ENCODE measurements around the gene NUMA1. TPM values are rescaled to one million over a fixed set of nuclear protein-coding genes. Genes with fewer than 3 reads are reported as not detected.

NUMA1 gene
- total RNA-seq, 1 donor from 2014 or later: 130 TPM

GRCh38 chr11:72102946-72103753 is 22.8 kb upstream of the NUMA1 start, which contains the start of gene LAMTOR1:
Gene LAMTOR1 (minus strand): TSS chr11:72103297. CDS start chr11:72103224, 73 bp downstream.
- H3K27ac ChIP-seq: peak within 1 kb of the TSS; percentile 68
- peak within 1 kb of the TSS; percentile 91 for H3K4me3 ChIP-seq
- peaks cover 4% of the 10 kb centered on the region for H3K36me3 Mint-ChIP-seq
- peaks cover 26% of the 10 kb centered on the region for H3K4me1 Mint-ChIP-seq
- peaks cover 14% of the 10 kb centered on the region for H3K27me3 Mint-ChIP-seq (ENCODE audit: insufficient read depth, low read depth)
- peak within 1 kb of the TSS; percentile 78 for H3K27ac Mint-ChIP-seq
- DNase-seq (ENCODE audit: low spot score): peak; percentile 99
- peaks cover 39% of the 10 kb centered on the region for H3K79me2 ChIP-seq (ENCODE audit: low read depth)
- H3K9me3 Mint-ChIP-seq: no peaks in the 10 kb centered on the region
- TF ChIP-seq, protein P1, sequence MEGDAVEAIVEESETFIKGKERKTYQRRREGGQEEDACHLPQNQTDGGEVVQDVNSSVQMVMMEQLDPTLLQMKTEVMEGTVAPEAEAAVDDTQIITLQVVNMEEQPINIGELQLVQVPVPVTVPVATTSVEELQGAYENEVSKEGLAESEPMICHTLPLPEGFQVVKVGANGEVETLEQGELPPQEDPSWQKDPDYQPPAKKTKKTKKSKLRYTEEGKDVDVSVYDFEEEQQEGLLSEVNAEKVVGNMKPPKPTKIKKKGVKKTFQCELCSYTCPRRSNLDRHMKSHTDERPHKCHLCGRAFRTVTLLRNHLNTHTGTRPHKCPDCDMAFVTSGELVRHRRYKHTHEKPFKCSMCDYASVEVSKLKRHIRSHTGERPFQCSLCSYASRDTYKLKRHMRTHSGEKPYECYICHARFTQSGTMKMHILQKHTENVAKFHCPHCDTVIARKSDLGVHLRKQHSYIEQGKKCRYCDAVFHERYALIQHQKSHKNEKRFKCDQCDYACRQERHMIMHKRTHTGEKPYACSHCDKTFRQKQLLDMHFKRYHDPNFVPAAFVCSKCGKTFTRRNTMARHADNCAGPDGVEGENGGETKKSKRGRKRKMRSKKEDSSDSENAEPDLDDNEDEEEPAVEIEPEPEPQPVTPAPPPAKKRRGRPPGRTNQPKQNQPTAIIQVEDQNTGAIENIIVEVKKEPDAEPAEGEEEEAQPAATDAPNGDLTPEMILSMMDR (IDR thresholded peaks at IDR 0.05): peak; percentile 46
- TF ChIP-seq EZH2 (IDR thresholded peaks at IDR 0.05): no peak
- TF ChIP-seq EZH2phosphoT487 (IDR thresholded peaks at IDR 0.05): no peak
- peak within 1 kb of the TSS; percentile 96 for H3K9ac ChIP-seq
- H3K9me3 ChIP-seq (ENCODE audit: low read depth): no peaks in the 10 kb centered on the region
- H3K36me3 ChIP-seq: no peaks in the 10 kb centered on the region
- no peaks in the 10 kb centered on the region for H3K27me3 ChIP-seq
- peak within 1 kb of the TSS; percentile 19 for H2AFZ ChIP-seq (replicated peaks)
- peaks cover 9% of the 10 kb centered on the region for H3K4me1 ChIP-seq
- peaks cover 9% of the 10 kb centered on the region for H3F3A ChIP-seq (ENCODE audit: low read depth)
- H3K4me2 ChIP-seq: peak within 1 kb of the TSS; percentile 88
- H4K20me1 ChIP-seq (ENCODE audit: low read depth): peaks cover 13% of the 10 kb centered on the region
- H3K4me3 Mint-ChIP-seq: peak within 1 kb of the TSS; percentile 95

GRCh38 chr11:72102631-72102945 is 22.2 kb upstream of the NUMA1 start:
- Mint-ChIP-seq H3K27me3 (ENCODE audit: insufficient read depth, low read depth) (peaks cover 14% of the 10 kb centered on the region), H3K4me1 (peaks cover 26% of the 10 kb centered on the region), H3K36me3 (peaks cover 4% of the 10 kb centered on the region), H3K4me3 (peak overlapping the region; percentile 95), H3K9me3 (no peaks in the 10 kb centered on the region), H3K27ac (peak overlapping the region; percentile 36)
- H2AFZ ChIP-seq (replicated peaks): peak overlapping the region; percentile 19
- H3K9ac ChIP-seq: peak overlapping the region; percentile 96
- peaks cover 13% of the 10 kb centered on the region for H4K20me1 ChIP-seq (ENCODE audit: low read depth)
- H3K79me2 ChIP-seq (ENCODE audit: low read depth): peaks cover 39% of the 10 kb centered on the region
- peaks cover 9% of the 10 kb centered on the region for H3F3A ChIP-seq (ENCODE audit: low read depth)
- H3K27ac ChIP-seq: peak overlapping the region; percentile 68
- no peaks in the 10 kb centered on the region for H3K36me3 ChIP-seq
- peak overlapping the region; percentile 91 for H3K4me3 ChIP-seq
- no peak for TF ChIP-seq EZH2phosphoT487 (IDR thresholded peaks at IDR 0.05)
- TF ChIP-seq EZH2 (IDR thresholded peaks at IDR 0.05): no peak
- TF ChIP-seq, protein P1 (IDR thresholded peaks at IDR 0.05): no peak
- H3K9me3 ChIP-seq (ENCODE audit: low read depth): no peaks in the 10 kb centered on the region
- no peak for DNase-seq (ENCODE audit: low spot score)
- H3K4me1 ChIP-seq: peaks cover 9% of the 10 kb centered on the region
- H3K4me2 ChIP-seq: peak overlapping the region; percentile 88
- no peaks in the 10 kb centered on the region for H3K27me3 ChIP-seq

DNA sequence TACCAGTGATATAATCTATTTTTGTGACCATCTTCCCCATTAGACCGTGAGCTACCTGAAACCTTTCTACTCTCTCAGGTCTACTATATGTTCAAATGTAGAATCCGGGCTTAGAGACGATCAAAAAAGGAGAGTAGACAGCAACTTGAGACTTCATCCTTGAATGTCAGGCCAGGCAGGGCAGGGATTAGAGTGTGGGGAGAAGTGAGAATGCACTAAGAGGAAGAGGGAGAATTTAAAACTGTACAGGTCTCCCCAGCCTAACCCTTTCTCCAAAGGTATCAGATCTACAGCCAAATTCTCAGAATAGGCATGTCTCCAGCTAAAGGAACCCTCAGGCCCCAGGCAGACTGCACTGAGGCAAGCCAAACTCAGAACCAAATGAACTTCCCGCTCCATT is 21.8 kb upstream of the NUMA1 start:
- H3K79me2 ChIP-seq (ENCODE audit: low read depth): peaks cover 39% of the 10 kb centered on the region
- H3K27ac ChIP-seq: no peak overlapping the region
- H3K9me3 Mint-ChIP-seq: no peaks in the 10 kb centered on the region
- no peaks in the 10 kb centered on the region for H3K36me3 ChIP-seq
- peaks cover 5% of the 10 kb centered on the region for H3K36me3 Mint-ChIP-seq
- H4K20me1 ChIP-seq (ENCODE audit: low read depth): peaks cover 13% of the 10 kb centered on the region
- no peaks in the 10 kb centered on the region for H3K27me3 ChIP-seq
- peak overlapping the region; percentile 95 for H3K4me3 Mint-ChIP-seq
- peaks cover 26% of the 10 kb centered on the region for H3K4me1 Mint-ChIP-seq
- peak overlapping the region; percentile 88 for H3K4me2 ChIP-seq
- peaks cover 9% of the 10 kb centered on the region for H3F3A ChIP-seq (ENCODE audit: low read depth)
- H2AFZ ChIP-seq (replicated peaks): no peak overlapping the region
- H3K9me3 ChIP-seq (ENCODE audit: low read depth): no peaks in the 10 kb centered on the region
- peaks cover 9% of the 10 kb centered on the region for H3K4me1 ChIP-seq
- peak overlapping the region; percentile 36 for H3K27ac Mint-ChIP-seq
- no peak for DNase-seq (ENCODE audit: low spot score)
- TF ChIP-seq EZH2phosphoT487 (IDR thresholded peaks at IDR 0.05) (no peak), EZH2 (IDR thresholded peaks at IDR 0.05) (no peak)
- TF ChIP-seq, protein P1 (IDR thresholded peaks at IDR 0.05): no peak
- peak overlapping the region; percentile 96 for H3K9ac ChIP-seq
- H3K4me3 ChIP-seq: peak overlapping the region; percentile 91
- peaks cover 10% of the 10 kb centered on the region for H3K27me3 Mint-ChIP-seq (ENCODE audit: insufficient read depth, low read depth)

Data from neural progenitor cell (in vitro differentiated cells).